Measurements from ENCODE around the gene JPT2.
"Not testable (repeated sequence)": the region's sequence is repeated elsewhere in the genome, so short reads cannot be mapped to it uniquely, and the experiment has no call there.

The JPT2 gene

DNA sequence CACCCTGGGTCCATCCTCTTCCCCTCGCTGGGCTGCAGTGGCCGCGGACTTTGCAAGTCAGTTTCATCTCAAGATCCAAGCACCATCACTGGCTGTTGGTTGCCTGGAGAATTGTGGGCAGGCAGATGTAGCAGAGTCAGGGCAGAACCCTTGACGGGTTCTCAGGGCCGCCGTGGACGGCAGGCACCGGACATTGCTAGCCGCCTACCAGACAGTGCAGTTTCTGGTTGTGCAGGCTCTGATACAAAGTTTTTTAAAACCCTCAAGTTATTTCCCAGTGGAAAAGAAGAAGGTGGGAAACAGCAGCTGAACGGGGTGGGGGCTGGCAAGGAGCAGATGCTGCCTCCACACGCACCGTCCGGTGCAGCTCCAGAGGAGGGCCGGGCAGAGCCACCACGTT is 31.3 kb downstream of the JPT2 start:
- DNase-seq: no peak

DNA sequence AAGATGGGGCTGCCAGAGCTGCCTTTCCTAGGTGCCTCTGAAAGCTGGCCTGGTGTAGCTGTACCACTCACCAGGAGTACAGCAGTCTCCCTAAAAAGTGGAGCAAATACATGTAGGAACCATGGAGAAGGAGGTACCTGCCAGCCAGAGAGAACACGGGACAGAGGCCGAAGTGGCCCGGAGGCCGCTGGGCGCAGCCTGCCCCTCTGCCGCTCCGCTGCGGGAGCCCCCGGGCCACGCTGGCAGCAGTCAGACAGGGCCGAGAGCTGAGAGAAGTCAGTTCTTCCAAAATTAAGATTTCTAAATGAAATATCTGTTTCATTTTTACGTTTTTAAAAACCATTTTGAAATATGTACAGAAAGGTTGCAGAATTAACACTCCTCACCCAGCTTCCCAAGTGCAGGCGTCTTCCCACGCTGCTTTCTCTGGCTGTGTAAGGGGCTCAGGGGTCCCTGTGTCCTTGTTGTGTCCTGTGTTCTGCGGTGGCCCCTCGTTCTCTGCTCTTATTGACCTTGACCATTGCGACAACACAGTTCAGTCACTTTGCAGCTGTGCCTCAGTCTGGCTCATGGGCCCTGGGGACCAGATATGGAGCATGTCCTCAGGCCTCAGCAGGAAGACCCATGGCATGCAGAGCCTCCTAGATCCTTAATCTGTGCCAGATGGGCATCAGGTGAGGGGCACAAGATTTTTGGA is 32.9 kb downstream of the JPT2 start:
- no peak for DNase-seq

DNA sequence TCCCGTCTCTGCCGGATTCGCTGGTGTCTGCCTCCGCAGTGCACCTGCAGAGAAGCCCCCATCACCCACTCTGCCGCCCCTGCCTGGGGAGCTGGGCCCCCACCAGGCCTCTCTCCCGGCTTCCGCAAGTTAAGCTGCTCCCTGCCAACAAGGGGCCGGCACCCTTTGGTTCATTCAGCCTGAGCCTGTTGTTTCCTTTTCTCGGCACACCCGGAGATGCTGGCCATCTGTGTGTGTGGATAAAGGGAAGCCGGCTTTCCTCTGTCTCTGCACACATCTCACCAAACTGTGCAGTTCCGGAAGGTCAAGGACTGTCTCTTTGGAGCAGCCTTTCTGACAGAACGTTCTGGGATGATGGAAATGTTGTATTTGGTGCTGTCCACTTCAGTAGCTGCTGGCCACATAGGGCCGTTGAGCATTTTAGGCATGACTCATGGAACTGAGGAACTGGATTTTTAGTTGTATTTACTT is 34.7 kb downstream of the JPT2 start:
- no peak for DNase-seq

DNA sequence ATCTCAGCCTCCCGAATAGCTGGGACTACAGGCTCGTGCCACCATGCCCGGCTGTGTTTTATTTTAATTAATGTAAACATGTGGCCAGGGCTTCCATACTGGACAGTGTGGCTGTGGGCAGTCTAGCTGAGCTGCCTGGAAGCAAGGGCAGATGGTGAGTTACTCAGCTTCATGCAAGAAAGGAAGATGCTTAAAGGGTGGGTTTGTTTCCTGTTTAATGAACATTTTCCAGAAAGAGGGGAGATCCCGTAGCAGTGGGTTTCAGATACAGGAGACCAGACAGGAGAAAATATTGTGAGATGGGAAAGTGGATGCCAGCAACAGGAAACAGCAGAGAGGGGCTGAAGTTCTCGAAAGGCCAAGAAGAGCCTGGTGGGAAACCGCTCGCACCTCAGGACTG is 35.3 kb downstream of the JPT2 start:
- no peak for DNase-seq

DNA sequence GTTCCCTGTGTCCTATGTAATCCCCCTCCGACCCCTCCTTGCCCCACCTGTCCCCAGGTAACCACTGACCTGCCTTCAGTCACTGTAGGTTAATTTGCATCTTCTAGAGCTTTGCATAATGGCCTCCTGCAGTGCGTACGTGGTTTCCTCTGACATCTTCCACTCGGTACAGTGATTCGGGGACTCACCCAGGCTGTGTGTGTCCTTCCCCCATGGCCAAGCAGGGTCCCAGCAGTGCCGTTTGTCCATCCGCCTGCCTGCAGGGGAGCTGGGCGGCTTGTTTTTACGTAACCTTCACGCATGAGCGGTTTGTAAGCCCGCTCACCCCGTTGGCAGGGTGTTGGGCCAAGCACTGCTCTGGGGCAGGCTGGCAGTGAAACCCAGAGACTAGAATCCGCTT is 35.9 kb downstream of the JPT2 start:
- no peak for DNase-seq

DNA sequence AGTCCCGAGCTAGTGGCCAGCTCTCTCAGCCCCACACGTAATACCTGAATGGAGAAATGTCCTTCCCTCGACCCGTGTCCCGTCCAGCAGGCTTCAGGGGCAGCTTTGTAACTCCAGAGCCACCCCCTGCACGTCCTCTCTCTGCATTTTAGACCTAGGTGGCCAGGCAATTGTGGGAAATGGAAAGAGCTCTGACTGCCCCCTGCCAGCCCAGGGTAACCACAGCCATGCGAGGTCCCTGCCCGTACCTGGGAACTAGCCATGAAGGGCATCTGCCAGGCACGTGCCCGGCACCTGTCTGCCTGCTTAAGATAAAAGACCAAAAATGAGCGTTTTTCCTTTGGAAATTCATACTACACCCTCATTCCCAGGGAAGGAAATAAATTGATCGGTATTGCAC is 37.1 kb downstream of the JPT2 start:
- DNase-seq: no peak

DNA sequence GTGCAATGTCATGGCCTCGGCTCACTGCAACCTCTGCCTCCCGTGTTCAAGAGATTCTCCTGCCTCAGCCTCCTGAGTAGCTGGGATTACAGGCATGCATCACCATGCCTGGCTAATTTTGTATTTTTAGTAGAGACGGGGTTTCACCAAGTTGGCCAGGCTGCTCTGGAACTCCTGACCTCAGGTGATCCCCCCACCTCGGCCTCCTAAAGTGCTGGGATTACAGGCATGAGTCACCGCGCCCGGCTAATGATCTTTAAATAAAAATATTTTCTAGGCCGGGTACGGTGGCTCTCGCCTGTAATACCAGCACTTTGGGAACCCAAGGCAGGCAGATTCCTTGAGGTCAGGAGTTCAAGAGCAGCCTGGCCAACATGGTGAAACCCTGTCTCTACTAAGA is 40.2 kb downstream of the JPT2 start:
- not testable (repeated sequence) for DNase-seq

DNA sequence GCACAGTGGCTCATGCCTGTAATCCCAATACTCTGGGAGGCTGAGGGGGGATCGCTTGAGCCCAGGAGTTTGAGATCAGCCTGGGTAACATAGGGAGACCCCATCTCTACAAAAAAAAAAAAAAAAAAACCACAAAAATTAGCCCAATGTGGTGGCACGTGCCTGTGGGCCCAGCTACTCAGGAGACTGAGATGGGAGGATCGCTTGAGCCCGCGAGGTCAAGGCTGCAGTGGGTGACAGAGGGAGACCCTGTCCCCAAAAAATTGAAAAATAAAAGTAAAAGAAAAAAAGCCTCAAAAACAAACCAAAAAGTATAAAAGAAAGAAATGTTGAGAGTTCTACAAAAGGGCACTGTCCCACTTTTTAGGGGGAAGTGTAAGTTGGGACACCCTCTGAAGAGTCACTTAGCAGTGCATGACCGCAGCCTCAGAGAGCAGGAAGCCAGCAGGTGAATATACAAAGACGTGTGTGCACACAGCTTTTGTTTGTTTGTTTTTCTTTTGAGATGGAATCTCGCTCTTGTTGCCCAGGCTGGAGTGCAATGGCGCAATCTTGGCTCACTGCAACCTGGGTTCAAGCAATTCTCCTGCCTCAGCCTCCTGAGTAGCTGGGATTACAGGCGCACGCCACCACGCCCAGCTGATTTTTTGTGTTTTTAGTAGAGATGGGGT is 41.6 kb downstream of the JPT2 start:
- DNase-seq: not testable (repeated sequence)

DNA sequence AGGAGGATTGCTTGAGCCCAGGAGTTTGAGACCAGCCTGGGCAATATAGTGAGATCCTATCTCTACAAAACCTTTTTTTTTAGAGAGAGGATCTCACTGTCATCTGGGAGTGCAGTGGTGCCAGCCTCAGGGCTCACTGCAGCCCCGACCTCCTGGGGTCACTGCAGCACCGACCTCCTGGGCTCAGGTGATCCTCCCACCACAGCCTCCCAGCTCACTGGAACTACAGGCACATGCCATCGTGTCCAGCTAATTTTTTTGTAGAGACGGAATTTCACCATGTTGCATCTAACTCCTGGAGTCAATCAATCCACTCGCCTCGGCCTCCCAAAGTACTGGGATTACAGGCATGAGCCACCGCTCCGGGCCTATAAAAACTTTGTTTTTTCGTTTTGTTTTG is 43.3 kb downstream of the JPT2 start:
- no peak for DNase-seq

DNA sequence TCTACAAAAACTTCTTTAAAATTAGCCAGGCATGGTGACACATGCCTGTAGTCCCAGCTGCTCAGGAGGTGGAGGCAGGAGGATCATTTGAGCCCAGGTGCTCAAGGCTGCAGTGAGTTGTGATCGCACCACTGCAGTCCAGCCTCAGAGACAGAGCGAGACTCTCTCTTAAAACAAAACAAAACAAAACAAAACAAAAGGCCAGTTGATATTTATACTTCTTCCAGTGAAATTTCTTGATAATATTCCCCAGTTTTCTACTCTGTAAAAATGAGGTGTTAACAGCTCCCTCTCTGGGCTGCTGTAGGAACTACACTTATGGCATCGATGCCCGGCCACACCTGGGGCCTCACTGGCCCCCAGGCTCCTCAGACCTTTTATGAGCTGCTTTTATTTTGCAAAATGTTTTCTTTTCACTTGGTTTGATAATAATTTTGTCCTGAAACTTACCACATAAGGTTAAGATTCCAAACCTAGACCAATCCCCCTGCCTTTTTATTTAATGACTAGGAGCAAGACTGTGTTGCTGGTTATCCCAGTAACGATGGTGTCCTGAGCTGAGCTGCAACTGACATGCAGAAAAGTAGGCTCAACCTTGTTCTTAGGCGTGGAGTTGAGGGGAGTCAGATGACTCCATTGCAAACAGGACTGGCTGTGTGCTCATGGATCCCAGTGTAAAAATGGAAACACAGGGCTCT is 45.5 kb downstream of the JPT2 start:
- peak; percentile 50 for DNase-seq

DNA sequence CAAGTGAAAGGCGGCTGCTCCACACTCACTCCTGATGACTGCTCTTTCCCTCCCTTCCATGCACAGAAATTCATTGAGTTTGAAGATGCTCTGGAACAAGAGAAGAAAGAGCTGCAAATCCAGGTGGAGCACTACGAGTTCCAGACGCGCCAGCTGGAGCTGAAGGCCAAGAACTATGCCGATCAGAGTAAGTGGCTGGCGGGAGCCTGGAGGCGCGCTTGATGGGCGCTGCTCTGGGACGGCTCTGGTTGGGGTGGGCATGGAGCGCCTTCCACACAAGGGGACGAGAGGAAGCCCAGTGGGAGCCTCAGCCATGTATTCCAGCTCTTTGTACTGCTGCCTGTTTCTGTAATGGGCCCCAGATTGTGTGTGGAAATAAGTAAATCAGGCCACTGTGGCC is 46.4 kb downstream of the JPT2 start:
- DNase-seq: no peak

DNA sequence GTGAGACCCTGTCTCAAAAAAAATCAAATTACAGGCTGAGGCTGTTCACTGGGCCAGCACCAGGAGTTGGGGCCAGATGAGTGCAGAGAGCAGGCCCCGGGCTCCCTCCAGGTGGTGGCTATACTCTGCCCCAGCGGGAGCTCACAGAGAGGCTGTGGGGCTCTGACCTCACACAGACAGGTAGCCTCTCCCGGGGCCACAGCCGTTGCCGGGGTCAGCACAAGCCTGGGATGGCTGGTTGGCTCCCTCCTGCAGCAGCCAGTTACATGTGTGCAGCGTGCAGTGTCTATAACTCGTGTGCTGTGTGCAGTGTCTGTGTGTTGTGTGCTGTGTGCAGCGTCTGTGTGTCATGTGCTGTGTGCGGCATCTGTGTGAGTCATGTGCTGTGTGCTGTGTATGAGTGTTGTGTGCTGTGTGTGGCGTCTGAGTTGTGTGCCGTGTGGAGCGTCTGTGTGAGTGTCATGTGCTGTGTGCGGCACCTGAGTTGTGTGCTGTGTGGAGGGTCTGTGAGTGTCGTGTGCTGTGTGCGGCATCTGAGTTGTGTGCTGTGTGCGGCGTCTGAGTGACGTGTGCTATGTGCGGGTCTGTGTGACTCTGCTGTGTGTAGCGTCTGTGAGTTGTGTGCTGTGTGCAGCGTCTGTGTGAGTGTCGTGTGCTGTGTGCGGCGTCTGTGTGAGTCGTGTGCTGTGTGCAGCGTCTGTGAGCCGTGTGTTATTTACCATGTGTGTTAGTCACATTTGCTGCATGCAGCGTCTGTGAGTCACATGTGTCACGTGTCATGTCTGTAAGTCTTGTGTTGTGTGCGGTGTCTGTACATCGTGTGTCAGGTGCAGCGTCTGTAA is 48.8 kb downstream of the JPT2 start:
- no peak for DNase-seq

DNA sequence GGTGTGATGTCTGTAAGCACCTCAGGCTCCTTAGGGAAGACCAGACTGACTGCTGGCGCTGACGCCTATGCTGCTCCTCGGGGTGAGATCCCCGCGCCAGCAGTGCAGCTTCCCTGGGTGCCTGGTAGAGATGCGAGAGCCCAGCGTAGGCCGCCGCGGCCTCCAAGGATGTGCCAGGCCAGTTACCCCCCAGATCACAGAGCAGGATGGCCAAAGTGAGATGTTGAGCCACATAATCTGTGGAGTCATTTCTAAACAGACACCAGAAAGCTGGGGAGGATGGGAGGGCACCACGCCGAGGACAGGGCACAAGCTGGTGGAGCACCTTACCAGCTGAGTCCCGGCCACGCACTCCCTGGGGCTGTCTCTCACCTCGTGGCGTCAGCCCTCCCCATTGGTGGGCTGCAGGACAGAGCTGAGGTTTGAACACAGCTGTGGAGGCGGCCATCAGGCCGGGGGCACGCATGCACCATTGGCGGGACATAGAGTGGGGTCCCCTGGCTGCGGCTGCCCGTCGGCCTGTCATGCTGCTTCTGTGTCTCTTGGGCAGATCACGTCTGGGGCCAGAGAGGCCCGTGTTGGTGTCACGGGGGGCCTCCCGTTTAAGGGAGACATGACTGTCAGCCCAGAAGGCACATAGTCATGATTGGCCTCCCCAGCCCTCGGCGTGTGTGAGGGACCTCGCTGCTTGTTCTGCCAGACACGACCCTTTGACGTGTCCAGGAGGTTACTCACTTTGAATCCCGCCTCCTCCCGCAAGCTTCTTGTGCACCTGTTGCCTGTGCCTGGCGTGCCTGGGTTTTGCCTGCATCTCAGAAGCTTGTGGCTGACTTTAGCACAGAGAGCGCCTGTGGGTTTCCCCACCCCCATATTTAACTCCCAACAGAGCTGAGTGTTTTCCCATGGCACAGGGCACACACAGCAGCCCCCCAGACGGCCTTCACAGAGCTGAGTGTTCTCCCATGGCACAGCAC is 49.9 kb downstream of the JPT2 start:
- no peak for DNase-seq

DNA sequence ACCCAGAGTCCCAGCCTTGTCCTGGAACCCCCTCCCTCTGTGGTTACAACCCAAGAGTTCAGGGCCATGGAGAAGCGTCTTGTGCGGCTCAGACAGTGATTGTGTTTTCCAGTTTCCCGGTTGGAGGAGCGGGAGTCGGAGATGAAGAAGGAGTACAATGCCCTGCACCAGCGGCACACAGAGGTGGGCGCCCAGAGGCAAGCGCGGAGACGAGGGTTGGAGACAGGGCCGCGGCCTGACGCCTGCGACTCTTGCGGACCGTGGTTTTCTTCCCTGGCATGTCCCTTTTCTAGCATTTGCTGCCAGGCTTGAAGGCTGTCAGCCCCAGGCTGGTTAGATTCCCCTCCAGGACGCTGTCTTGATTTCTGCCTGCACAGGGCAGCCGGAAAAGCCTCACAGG is 50.9 kb downstream of the JPT2 start:
- DNase-seq: no peak

DNA sequence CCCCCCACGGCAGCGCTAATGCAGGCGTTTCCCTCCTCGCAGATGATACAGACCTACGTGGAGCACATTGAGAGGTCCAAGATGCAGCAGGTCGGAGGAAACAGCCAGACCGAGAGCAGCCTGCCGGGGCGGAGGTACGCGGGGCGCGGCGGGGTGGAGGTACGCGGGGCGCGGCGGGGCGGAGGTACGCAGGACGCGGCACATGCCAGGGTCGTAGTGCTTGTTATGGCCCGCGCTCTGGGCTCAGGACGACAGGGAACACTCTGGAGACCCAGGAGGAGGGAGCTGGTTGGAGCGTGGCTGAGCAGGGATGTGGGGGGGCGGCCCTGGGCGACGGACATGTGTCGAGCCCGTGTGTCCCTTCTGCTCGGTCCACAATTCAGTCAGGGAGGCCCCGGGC is 51.4 kb downstream of the JPT2 start:
- DNase-seq: no peak

DNA sequence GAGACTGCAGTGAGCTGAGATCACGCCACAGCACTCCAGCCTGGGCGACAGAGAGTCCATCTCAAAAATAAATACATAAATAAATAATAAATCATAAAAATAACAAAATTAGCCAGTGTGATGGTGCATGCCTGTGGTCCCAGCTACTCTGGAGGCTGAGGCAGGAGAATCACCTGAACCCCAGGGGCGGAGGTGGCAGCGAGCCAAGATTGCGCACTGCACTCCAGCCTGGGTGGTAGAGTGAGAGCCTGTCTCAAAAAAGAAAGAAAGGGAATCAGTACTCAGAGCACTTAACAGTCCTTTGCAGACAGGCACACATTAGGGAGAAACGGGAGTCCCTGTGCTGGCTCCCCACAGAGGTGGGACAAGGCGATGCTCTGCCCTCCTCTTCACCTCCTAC is 53.0 kb downstream of the JPT2 start:
- no peak for DNase-seq

DNA sequence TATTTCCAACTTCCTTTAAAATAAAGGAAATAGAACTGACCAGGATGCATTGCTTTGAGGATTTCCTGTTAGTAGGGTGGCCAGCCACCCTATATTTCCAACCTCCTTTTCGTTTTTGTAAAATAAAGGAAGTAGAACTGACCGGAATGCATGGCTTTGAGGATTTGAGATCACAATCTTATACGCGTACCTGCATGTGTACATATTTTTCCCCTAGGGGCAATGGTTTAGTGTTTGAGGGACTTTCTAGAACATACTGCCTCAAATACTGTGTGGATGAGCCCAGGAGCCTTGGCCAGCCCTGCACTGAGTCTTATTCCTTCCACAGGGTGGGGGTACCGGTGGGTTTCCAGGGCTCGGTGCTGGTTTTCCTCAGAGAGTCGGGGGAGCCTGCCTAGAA is 53.5 kb downstream of the JPT2 start:
- no peak for DNase-seq

DNA sequence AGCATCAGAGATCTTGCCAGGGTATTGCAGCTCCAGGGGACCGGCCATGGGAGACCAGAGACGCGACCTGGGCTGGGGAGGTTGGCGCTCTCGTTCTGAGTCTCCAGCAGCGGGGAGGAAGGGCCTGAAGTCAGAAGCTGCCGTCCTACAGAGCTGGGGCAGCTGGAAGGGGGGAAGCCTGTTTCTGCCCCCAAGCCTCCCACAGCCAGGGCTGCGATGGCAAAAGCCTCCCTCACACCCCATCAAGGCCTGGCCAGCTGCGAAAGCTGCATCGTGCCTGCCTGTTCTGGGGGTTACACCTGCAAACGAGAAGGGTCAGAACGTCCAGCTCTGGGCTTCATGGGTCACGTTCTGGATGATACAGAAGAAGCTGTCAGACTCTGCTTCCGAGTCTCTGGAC is 54.0 kb downstream of the JPT2 start:
- no peak for DNase-seq

DNA sequence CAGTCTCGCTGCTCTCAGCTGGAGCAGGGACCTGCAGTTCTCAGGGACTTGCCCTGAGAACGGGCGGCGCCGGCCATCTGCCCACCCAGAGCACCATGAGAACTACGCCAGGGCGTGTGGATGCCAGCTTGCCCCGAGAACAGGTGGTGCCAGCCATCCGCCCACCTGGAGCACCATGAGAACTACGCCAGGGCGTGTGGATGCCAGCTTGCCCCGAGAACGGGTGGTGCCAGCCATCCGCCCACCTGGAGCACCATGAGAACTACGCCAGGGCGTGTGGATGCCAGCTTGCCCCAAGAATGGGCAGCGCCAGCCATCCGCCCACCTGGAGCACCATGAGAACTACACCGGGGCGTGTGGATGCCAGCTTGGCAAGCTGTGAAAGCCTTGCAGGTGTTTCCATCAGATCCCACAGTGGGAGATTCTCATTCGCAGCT is 54.5 kb downstream of the JPT2 start:
- not testable (repeated sequence) for DNase-seq

DNA sequence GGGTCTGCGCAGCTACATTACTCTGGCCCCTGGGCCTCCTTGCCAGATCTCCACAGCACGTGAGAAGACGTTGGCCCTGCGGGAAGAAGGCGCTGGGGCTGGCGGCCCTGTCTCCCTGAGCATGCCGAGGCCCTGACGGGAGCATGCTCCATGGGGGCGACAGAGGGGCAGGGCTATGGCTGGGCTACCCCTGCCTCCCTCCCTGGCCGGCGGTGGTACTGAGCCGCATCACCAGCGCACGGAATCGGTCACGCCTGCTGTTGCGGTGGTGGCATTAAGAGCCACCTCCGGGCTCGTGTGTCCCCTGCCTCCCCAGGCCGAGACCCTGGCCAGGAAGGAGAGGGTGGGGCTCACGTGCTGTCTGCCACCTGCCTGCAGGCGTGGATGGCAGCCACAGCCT is 56.0 kb downstream of the JPT2 start:
- DNase-seq: no peak

DNA sequence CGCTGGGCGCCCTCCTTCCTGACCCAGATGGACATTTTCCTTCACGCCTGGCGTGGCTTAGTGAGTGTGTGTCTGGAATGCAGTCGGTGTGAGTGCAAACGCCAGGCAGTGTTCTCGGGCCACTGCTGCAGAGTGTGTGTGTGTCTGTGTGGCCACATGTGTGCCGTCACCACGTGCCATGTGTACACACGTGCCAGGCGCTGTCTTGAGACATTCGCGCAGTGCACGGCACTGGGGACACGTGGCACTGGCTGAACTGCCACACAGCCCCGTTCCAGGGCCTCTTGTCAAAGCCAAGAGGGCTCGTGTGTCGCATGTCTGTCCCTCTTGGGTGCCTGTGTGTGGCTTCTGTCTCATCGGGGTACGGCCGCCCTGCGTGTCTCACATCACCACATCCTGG is 56.7 kb downstream of the JPT2 start:
- DNase-seq: no peak

DNA sequence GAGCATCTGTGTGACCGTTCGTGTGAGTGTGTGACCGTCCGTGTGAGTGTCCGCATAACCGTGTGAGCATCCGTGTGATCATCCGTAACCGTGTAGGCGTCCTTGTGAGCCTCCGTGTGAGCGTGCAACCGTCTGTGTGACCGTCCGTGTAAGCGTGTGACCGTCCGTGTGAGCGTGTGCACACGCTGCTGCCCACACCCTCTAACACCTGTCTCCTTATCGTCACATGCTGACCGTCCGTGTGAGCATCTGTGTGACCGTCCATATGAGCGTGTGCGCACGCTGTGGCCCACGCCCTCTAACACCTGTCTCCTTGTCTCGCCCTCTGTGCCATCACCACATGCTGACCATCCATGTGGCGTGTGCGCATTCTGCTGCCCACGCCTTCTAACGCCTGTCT is 62.2 kb downstream of the JPT2 start:
- no peak for DNase-seq

Data from activated naive CD4-positive, alpha-beta T cell treated with Interleukin-2 at 50 U/mL for 16 hours (primary cell).